Umbilical cord (tissue), 2 donors: ENCODE measurements around the gene BUD13. TPM values are rescaled to one million over a fixed set of nuclear protein-coding genes. Genes with fewer than 3 reads are reported as not detected.
"Not testable (repeated sequence)": the region's sequence is repeated elsewhere in the genome, so short reads cannot be mapped to it uniquely, and the experiment has no call there.

ENCODE experiments used
- DNase-seq: peaks from one replicate; pipeline ENCODE4 v3.0.0-alpha.2; 2015; ENCODE audit warnings: low spot score
- total RNA-seq: library from RNA; depleted of rRNA; stranded (reverse); fragments of >200 nt; gene quantifications from one replicate; pipeline ENCODE4 v1.2.3, GENCODE V29; 2014; ENCODE audit warnings: low replicate concordance; ENCODE audit not compliant: insufficient read depth

Gene BUD13
- total RNA-seq, 1 donor from 2014 or later: 16.1 TPM

DNA sequence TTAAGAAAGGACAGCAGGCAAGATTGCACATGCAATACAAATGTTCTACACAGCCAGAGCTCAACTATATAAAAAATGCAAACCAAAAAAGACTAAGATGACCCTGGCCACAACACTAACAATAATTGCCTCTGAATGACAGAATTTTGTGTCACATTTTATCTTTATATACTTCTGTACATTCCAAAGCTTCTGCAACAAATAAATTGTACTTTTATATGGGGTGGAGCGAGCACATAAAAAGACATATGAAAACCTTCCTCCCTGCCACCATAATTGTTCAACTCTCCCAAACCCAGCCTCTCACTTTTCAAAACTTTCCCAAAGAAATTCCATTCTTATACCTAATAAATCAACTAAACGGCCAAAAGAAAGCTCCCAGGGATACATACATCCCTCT lies 10.7 kb downstream of the BUD13 start:
- no peak for DNase-seq

DNA sequence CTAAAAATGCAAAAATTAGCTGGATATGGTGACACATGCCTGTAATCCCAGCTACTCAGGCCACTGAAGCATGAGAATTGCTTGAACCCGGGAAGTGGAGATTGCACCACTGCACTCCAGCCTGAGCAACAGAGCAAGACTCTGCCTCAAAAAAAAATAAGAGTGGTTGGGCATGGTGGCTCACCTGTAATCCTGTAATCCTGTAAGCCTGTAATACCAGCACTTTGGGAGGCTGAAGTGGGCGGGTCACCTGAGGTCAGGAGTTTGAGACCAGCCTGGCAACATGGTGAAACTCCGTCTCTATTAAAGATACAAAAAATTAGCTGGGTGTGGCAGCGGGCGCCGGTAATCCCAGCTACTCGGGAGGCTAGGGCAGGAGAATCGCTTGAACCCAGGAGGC lies 16.7 kb downstream of the BUD13 start:
- not testable (repeated sequence) for DNase-seq

DNA sequence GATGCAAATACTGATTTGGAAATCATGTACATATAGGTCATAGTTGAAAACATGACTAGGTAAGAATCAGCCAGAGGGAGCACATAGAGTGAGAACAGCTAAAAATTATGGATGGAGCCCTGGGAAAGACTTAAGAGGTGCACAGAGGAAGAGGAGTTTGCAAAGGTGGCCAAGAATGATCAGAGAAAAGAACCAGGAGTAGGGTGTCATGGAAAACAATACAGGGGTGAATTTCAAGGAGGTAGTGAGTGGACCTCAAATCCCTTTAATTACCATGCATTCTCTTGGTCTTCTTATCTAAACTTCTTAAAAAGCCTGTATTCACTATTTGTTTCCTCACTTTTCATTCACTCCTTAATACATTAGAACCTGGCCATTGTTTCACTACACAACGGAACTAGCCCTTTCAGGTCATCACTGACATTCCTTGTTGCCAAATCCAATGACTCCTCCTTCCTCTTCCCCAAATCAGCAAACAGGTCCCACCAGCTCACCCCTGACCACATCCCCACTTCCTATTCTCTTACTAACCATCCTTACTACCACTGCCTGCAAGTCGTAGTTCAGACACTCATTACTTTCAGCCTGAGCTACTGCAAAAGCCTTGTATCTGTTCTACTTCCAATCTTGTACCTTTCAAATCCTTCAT lies 22.6 kb downstream of the BUD13 start:
- DNase-seq: no peak

DNA sequence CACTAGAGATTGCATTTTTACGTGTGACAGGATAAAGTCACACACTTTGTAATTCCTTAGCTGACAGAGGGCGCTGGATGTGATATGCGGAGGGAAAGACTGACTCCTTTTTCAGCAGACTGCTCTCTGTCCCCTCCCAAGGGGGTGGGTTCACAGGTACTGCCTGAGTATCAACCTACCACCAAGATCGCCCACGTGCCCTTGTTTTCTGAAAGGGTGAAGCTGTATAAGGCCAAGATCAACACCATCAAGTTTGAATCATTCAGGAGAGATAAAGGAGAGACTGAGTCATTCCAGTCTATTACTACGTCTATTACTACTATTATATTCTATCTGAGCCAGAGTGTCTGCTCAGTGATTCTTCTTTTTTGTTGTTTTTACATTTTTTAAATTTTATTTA lies 30.7 kb downstream of the BUD13 start:
- DNase-seq: no peak

- DNase-seq: no peak
Measured at GRCh38 chr11:116740741-116741140, 32.0 kb downstream of the BUD13 start.

- DNase-seq: no peak
Measured at GRCh38 chr11:116738975-116739374, 33.8 kb downstream of the BUD13 start.

DNA sequence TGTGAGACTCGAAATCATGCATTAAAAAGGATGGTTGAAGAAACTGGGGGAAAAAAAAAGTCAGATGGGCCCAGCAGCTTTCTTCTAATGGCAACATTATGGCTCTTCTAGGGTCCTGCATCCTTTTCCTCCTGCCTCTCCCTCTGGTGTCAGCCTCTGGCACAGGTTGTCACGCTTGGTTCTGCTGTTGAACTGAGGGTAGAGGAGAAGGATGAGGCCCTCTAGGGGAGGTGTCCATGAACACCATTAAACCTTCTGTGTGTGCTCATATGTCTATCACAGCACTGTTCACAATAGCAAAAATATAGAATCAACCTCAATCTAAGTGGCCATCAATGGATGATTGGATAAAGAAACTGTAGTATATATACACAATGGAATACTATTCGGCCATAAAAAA lies 36.0 kb downstream of the BUD13 start:
- DNase-seq: no peak

- no peak for DNase-seq
Measured at GRCh38 chr11:116733969-116734508, 38.7 kb downstream of the BUD13 start.

DNA sequence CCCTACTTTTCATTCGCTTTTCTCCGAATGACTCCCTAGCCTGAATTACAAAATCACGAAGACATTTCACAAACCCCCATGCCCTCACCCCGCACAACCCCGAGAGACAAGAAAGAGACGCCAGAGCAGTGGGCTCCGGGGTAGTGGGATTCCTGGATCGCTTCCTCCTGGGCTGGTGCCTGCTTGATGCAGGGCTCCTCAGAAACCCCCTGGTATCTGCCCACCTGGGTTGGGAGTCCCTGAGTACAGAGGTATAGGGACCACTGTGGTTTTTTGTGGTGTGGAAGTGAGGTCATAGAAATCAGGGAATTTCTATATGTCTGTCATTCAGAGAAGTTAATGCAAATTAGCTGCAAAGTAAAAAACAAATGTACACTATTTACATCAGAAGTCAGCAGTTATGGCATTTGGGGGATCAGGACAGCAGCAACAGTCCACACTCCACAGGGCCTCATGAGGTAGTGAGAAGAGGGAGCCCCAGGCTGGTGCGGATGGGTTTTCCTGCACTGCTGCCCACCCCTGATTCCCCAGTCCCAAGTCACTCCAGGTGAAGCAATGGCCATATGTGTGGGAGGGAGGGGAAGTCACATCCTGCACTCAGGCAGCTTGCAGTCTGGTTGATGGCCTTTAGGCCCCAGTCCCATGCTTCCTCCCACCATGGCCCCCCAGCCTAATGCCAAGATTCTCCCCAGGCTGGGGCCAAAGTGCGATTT lies 39.6 kb downstream of the BUD13 start:
- DNase-seq: no peak

GRCh38 chr11:116732271-116733042 lies 40.3 kb downstream of the BUD13 start:
- peak; percentile 64 for DNase-seq

DNA sequence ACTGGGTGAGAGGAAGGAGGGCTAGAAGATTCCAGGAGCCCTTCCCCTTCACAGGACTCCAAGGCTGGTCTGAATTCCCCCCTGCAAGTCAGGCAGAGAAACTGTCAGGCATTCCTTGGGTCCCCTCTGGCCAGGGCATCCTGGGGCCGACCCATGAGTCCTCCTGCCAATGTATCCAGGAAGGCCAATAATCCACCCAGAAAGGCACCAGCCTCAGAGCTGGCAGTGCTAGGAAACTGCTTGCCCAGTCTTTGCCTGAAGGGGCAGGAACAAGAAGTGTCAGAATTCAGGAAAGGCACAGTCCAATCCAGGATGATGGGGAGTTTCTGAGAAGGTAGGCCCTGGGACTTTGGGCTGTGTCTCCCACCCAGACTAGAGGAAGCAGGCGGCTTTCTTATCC lies 41.0 kb downstream of the BUD13 start:
- DNase-seq: no peak

DNA sequence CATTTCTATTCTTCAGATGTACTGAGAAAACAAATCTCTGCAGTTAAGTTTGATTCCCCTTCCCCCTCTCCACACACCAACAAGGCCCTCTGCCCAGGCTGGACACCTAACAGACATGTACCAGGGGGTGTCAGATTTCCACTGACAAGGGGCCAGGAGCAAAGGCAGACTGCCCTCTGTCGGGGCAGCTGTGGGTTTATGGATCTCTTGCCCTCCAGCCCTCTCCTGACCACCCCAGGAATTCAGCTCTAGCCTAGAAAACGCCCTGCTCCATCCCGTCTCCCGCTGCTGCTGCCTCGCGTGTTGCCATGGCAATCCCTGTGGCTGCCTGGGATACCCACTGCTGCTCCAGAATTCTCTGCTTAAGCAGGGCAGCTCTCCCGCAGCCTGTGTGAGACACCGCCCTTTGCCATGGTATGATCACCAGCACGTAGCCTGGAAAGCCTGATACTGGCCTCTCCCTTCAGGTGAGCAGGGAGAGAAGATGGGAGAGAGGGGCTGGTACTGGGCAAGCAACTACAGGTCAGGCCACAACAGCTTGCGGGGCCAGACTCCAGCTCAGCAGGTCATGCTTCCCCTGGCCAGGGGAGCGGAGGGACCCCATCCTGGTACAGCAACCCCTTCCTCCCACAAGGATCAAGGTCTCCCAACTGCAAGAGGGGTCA lies 41.6 kb downstream of the BUD13 start:
- DNase-seq: peak; percentile 28

DNA sequence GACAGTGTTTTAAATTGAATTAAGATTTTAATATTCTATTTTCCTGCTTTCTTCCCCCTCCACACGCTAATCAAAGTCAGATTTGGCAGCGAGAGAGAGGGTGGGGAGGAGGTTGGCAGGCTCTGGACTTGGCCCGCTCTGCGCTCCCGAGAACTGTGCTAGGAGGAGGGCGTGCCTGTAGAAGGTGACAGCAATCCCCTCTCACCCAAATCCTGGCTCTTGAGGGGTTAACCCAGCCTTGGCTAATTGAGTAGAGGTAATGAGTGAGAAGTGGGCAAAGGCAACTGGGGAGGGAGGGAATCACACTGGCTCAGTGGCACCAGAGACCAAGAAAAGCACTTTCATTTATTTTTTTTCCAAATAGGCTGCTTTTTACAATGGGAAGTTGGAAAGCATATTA lies 42.2 kb downstream of the BUD13 start:
- no peak for DNase-seq

GRCh38 chr11:116730241-116730561 lies 42.6 kb downstream of the BUD13 start:
- no peak for DNase-seq

DNA sequence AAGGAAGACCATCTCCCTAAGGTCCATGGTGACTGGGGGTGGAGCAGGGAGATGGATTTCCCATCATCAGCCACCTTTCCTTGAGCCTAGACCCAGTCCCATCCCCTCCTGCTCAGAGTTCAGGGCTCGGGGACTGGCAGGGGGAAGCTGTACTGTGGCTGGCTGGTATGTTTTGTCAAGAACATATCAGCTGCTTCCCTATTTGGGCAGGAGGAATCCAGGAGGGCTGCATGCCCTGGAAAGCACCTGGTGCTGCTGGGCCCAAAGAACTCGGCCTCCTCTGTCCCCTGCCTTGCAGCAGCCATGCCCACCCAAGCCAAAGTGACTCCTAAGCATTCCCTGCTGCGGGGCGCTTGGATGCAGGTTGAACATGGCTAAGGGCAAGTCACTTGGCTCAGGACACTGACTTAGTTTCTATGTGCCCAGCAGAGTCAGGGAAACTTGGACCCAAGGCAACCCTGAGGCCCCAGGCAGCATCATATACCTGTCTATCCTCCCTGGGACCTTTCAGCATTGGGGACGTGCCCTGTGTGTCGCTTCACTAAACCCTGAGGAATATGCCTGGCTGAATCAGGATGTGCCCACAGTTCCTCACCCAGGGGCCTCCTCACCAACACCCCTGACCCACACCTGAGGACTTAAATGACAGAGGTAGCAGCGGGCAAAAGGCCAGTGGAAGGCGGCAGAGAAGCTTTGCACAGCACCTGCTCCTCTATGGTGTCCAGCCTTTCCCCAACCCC lies 43.1 kb downstream of the BUD13 start:
- no peak for DNase-seq

- DNase-seq: no peak
Measured at GRCh38 chr11:116727990-116728389, 44.8 kb downstream of the BUD13 start.

DNA sequence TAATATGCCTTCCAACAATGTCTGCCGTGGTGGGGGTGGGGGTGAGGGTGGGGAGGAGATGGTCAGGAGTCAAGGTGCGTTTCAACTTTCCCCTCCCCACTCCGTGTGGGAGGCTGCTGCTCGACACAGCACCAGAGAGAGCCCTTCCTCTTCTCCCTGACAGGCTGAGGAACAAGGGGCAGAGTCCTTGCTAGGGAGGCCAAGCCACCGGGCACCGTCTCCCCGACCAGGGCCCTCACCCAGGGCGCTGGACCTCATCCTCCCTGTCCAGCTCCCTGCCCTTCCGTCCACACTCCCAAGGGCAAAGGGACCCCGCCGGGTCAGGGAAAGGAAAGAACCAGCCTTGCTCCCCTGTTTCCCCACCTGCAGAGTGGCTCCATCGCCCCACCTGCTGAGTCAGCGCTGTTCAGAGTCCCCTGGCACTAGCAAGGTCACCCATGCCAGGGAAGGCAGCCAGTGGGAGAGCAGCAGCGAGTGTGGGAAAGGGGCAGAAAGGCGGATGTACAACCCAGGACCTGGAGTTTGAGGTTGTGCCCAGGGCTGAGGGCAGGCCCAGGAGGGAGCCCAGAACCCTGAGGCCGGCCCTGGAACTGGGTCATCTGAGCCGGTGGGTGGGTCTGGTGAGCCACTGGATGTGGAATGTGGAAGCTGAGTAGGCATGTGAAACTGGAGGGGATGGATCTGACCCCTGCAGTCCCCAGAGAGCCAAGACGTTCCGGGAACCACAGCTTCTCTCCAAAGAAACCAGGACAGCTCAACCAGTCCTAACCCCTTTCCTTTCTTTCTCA lies 47.2 kb downstream of the BUD13 start:
- DNase-seq: peak; percentile 33

GRCh38 chr11:116724813-116725212 lies 48.0 kb downstream of the BUD13 start:
- no peak for DNase-seq

GRCh38 chr11:116723511-116723910 lies 49.3 kb downstream of the BUD13 start:
- DNase-seq: no peak

DNA sequence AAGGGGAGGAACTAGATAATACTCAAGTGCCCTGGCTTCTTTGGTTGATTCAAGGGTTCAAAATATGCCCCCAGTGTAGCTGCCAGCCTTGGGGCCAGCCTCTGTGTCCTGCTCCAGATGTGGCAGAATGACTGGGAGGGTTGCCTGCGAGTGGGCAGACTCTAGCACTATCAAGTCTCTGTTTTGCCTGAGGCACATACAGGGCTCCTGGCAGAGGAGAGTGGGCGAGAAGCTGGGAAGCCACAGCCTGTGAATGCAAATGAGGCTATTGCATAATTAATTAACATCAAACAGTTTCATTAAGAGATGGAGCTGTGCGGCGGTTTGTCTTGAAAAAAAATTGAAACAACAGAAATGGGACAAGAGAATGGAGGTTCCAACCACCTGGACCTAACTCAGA lies 50.8 kb downstream of the BUD13 start:
- DNase-seq: no peak

GRCh38 chr11:116720895-116721294 lies 51.9 kb downstream of the BUD13 start:
- no peak for DNase-seq
